Stimulated activated CD8-positive, alpha-beta memory T cell treated with anti-CD3 and anti-CD28 coated beads, Interleukin-12 subunit alpha, Interleukin-12 subunit beta, amount 100 ng/mL, for 24 hours (primary cell): ENCODE data around the gene AGFG1.

Source experiments
- DNase-seq: peaks from one replicate; pipeline ENCODE4 v3.0.0-alpha.2; 2020; ENCODE audit errors: extremely low read depth

AGFG1 gene

DNA sequence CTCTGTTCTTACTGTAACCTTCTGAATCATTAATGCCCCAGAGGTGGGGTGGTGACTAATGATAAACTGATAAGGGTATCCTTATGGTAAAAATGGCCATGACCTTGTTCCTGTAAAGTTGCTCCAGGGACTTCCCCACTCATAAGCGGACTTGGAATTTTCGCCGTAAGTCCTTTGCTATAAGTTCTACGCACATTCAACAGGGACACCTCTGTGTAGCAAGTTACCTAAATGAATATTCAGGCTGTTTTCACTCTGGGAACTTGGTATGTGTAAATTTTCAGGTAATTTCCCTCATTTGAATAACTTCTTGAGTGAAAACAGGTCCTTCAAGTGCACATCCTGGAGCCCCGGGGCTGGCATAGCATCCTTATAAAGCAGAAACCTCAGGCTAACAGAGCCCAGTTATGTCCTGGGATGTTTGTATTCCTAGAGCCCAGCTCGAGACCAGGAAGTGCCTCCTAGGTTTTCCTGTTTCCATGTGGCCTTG, 9.4 kb upstream of the AGFG1 start:
- no peak for DNase-seq

DNA sequence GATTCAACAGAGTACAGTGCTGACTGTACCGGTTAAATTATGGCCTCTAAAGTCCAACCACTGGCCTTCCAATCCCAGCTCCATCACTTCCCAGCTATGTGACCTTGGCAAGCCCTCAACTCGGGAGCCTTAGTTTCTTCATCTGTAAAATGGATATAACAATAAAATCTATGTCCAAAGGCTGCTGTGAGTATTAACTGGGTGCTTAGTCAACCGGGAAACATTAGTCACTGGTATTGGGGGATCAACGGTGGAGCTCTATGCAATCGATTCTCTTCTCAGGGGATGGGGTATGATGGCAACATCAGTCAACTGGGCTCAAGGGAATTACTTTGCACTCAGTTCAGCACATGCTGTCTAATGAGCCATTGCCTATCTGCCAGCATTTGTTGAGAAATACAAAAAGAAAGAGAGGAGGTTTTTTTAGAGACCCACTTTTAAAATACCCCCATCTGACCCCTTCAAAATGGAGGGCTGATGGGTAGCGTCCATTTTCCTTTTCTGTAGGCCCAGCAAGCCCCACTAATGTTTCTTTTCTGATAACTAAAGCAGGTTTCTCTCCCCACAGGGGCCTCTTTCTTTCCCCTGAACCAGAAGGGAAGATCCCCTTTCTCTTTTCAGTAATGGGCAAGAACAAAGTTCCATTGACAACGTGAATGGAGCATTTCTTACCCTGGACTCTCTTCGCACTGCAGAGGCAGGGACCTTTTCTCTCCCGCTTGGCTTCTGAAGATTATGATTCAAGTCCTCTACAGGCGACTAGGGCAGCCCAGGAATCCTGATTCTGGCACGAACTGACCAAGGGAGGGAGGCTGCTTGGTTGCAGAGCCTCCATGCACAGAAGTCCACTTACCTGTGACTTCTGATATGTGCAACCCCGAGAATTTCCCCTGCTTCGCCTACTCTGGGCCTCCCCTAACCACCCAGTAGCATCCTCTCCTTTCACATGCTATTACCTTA, 8.7 kb upstream of the AGFG1 start:
- DNase-seq: no peak

DNA sequence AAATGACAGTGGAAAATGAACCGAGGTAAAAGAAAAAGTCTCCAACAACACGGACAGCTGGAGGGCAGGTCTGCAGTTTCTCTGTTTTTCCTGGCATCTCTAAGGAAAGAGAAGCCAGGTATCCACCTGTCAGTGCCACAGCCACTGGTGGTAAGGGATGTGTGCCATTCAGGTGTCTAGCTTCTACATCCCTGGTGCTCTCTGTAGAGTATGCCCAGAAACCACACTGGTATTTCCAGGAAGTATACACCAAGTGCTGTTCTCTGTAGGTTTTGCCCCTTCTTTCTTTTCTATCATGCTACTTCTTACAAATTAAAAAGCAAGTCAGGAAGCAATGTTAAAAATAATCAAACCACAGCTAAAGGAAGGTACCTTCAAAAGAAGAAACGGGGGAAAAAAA, 7.6 kb upstream of the AGFG1 start:
- DNase-seq: no peak

DNA sequence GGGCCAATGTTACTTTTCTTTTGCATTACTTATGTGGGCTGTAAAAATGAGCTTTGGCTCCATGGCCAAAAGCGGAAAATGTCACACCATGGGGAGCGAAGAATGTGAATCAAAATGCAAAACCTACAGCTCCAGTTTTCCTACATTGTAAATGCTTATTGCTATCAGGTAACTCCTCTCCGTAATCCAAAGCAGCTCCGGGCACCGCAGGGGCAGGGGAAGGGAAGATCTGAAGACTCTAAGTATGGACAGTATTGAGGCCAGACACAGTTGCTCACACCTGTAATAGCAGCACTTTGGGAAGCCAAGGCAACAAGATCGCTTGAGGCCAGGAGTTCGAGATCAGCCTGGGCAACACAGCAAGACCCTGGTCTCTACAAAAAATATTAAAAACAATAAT, 7.1 kb upstream of the AGFG1 start:
- no peak for DNase-seq

DNA sequence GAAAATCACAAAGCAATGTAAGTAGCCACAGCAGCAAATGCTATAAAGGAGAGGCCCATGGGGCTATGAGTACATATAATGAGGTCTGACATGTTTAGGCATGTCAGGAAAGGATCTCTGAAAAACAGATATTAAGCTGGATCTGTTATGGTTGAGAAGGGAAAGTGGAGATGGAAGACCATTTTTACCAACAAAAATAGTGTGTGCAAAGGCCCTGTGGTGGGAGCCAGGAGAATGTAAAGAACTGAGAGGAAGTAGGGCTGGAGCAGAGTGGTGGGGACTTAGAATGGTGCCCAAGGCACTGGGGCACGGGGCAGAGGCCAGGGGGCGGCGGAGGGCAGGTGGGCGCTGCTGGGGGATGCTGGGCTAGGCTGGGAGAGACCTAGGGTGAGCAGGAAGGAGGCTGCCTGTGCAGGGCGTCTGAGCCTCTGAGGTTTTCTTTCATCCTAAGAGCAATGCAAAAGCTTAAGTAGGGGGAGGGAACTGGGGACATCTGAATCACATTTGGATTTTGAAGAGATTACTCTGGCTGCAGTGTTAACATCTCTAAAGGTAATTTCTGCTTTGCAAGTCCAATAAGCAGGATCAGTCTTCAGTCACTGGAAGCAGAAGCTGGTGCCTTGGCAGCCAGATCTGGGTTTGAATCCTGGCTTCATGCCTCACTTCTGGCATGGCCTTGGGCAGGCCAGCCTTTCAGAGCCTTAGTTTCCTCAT, 4.9 kb upstream of the AGFG1 start:
- DNase-seq: no peak

DNA sequence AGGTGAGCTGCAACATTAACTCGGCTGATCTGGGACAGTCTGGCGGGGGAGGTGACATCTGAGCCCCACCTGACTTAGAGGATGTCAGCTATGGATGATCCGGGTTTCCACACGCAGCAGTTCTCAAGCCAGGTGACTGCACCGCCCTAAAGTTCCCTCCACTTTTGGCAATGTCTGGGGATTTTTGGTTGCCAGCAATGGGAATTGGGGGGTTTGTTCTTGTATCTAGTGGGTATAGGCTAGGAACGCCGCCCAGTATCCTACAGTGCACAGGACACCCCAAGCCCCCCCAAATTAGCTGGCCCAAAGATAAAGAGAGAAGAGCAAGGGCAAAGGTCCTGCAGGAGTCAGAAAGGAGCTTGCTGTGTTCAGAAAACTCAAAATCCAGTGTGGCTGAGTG, 544 bp upstream of the AGFG1 start:
- no peak for DNase-seq

DNA sequence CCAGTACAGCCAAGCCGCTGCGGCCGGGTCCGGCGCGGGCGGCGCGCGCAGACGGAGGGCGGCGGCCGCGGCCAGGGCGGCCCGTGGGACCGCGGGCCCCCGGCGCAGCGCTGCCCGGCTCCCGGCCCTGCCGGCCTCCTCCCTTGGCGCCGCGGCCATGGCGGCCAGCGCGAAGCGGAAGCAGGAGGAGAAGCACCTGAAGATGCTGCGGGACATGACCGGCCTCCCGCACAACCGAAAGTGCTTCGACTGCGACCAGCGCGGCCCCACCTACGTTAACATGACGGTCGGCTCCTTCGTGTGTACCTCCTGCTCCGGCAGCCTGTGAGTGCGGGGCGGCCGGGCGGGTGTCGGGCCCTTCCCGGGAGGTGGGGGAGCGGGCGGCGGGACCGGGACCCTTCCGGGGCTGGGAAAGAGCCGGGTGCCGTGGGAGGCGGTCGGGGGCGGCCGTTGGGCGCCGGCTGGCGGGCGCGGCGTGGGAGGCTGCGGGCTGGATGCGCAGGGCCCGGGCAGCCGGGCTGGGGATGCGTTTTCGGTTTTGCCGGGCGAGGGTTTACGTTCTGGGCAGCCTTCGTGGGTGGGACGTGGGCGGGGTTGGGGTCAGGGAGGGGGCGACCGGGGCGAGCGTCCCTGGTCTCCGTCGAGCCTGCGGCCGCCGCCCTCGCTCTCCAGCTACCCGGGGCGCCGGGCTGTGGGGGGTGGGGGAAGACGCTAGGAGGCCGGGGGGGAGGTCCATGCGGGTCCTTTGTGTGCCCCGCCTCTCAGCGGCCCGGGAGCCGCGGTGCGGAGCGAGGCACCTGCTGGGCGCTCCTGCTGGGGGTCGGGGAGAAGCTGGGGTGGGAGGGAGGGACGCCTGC, 537 bp downstream of the AGFG1 start:
- no peak for DNase-seq

DNA sequence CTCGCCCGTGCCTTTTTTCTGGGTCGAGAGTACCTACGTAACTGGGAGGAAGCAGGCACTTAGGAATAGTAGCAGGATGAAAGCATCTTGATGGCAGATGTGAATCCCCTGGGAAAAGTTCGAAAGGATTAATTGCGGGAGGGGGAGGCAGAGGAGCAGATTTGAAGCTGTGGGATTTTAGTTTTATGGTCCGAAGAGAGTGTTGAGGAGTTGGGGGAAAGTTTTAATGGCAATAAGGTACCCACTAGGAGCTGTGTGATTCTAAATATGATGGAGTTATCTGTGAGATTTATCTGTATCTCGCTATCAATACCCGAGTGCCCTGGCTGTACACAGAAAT, 1.1 kb downstream of the AGFG1 start:
- no peak for DNase-seq

DNA sequence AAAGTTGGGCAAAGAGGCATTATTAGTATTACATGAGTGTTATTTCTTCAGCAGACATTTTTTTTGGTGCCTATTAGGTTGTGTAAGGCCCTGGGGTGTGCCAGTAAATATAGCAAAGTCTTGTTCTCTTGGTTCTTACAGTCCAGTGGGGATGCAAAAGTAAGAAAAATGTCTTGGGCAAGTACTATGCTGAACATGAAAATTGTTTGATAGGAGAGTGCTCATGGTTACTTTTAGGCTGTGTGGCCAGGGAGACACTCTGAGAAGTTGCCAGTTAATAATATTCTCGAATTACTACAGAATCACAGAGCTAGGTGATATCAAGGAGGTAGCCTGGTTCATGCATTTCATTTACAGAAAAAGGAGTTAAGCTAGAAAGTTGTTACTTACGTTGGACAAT, 1.9 kb downstream of the AGFG1 start:
- DNase-seq: no peak

DNA sequence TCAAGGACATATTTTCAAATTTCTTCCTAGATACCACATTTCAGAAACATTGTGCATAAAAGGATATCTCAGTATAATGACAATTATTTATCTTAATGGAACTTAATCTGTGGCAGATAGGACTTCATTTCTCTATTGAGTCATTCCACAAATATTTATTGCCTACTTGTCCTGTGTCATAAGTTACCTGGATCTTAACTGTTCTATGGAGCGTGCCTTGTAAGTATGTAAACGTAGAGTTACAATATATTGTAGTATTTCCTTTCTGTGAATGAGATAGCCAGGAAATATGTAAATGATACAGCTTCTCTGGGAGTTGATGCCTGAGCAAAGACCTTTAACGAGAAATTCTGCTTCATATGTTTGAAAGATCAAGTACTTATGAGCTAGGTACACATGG, 2.5 kb downstream of the AGFG1 start:
- DNase-seq: no peak

DNA sequence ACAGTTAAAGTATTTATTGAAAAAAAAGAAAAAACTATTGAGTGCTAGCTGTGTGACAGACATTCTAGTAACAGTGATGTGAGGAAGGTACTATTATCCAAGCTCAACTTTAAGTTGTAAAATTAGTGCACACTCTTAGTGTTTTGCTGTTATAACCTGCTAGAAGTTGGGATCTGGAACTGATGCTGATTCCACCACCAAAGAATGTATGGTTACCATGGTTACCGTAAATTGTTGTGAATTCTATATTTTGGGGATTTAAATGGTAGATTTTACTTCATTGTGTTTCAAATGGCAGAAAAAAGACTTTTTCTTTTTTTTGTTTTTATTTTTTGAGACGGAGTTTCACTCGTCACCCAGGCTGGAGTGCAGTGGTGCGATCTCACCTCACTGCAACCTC, 5.3 kb downstream of the AGFG1 start:
- no peak for DNase-seq

DNA sequence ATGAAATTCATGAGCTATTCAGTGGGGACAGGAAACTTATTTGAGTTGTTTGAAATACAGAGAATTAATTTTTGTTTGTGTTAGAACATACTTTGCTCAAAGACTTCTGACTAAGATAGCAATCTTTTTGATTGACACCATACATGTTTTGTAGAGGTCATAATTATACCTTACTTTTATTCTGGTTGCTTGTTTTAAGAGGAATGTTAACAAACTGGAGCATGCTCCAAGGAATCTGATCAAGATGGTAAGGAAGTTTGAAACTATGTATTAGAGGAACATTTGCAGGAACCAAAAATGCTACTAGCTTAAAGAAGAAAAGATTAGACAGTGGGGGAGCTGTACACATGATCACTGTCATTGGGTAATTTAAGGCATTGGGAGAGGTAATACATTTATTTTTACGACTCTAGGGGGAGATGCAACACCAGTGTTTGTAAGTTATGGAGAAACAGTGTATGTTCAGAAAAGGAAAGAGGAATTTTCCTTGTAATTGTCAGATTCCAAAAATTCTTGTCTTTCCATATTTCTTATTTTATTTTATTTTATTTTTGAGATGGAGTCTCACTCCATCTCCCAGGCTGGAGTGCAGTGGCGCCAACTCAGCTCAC, 8.0 kb downstream of the AGFG1 start:
- DNase-seq: no peak

DNA sequence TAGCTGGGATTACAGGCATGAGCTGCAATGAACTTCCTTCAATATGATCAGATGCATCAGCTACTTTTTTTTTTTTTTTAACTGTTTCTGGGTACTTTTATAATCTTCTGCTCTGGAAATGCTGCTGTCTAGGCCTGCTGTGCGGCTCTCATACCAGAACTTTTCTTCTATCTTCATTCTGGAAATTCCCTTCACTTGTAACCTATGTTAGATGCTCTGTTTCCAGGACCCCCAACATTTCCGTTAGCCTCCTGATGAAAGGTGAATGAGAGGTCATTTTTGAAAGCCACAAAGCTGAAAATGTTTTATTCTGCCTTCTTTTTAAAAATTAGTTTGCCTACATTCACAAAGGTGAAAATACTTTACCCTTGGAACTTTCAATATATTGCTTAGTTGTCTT, 8.6 kb downstream of the AGFG1 start:
- no peak for DNase-seq

DNA sequence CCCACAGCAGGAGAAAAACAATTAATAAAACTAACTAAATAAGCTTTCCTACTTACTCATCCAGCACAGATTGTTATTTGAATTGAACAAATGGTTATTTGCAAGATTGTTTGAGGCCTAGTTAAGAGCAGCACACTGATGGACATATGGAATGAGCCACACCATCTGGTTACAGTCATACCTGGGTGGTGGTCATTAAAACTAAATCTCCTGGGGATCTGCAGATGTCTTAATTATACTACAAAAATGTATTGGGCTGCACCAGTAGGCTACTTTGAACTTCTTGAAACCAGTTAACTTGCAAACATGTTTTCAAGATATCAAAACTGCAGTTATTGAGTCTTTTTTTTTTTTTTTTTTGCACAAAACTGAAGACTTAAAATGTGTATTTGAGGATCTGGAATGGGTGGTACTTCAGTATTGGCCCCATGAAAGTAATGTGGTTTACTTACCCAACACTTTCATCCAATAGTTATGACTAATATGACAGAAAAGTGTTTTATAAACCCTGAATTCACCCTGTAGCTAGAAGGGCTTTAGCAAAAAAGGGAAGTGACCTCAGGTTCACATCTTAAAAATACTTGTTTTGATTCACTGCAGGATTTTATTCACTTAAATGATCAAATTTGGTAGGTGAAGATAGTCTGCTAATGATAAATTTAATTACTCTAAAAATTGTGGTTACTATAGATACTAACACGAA, 10.8 kb downstream of the AGFG1 start:
- DNase-seq: no peak

DNA sequence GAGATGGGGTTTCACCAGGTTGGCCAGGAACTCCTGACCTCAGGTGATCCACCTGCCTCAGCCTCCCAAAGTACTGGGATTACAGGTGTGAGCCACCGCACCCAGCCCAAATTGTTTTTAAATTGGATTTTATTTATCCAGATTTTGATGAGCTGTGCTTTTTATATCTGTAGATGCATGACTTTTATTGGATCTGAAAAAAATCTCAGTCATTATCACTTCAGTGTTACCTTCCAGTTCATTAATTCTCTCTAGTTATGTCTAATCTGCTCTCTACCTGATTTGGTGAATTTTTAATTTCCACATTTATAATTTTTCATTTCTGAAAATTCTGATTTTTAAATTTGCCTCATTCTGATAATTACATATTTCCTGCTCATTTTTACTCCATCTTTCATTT, 13.5 kb downstream of the AGFG1 start:
- DNase-seq: no peak

DNA sequence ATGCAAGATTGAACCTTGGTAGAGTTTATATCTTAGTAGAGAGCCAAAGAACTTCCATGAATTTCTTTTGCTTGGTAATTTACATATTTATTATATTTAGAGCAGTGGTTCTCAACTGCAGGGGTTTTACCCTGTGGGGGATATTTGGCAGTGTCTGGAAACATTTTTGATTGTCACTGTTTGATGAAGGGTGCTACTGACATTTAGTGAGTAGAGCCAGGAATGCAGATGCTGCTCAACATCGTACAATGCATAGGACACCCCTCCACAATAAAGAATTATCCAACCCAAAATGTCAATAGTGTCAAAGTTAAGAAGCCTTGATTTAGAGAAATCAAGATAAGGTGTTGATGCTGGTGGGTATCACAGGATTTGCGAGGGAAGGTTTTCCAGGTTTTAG, 14.7 kb downstream of the AGFG1 start:
- DNase-seq: no peak

DNA sequence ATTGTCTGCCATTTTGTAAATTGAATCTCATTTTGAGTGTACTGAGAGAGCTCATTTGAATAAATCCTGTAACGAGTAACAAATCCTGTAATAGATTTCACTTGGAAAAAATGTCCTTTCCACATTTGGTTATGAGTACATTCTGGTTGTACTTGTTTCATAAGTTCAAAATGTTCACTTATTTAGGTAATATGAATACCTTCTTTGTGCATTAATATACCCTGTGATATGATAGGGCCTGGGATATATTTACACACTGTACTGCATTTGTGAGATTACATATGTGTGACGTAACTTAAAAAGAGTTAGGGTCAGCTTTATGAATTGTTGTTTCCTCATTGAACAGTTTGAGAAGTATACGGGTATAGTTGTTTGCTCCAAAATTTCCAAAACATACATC, 16.1 kb downstream of the AGFG1 start:
- DNase-seq: no peak

DNA sequence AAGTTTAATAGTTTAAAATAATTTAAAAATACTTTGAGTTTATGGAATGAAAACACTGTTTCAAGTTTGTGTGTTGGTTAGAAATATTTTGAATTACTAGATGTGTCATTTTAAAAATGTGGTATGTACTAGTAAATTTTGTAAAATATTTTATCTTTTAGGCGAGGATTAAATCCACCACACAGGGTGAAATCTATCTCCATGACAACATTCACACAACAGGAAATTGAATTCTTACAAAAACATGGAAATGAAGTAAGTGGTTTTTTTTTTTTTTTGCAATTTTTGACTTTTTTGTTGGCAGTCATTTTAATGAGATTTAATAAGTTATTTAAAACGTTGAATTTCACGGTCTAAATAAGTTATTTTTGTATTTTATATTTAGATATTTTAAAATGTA, 19.4 kb downstream of the AGFG1 start:
- no peak for DNase-seq

DNA sequence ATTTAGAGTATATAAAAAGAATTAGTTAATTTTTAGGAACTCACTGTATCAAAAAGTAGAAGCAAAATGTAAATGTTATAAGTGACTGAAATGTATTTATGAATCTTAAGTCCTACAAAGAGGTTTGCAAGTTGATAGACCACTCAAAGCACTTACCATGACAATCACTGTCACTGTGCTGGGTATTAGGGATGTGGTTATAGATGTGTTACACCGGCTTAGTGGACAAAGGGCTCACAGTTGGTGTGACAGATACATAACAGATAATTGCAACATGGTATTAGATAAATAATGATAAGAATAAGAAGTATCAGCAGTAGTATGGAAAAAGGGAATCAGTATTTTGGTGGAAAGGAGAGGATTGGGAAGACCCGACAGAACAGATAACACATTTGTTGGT, 21.6 kb downstream of the AGFG1 start:
- no peak for DNase-seq

DNA sequence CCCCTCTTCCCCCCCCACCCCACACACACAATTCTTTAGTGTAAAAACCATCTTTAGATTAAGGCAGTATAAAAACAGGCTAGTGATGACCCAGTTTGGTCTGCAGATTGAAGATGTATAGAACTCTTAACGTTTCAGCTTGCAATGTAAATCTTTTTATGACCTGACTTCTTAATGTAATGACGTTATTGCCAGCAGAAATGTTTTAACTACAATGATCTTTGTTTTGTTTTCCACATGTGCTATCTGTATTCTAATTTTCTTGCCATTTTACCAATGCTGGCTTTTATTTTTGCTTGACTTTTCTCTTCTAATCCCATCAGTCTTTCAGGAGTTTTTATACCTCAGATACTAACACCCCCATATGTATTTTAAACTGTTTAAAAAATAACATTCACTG, 25.2 kb downstream of the AGFG1 start:
- no peak for DNase-seq

DNA sequence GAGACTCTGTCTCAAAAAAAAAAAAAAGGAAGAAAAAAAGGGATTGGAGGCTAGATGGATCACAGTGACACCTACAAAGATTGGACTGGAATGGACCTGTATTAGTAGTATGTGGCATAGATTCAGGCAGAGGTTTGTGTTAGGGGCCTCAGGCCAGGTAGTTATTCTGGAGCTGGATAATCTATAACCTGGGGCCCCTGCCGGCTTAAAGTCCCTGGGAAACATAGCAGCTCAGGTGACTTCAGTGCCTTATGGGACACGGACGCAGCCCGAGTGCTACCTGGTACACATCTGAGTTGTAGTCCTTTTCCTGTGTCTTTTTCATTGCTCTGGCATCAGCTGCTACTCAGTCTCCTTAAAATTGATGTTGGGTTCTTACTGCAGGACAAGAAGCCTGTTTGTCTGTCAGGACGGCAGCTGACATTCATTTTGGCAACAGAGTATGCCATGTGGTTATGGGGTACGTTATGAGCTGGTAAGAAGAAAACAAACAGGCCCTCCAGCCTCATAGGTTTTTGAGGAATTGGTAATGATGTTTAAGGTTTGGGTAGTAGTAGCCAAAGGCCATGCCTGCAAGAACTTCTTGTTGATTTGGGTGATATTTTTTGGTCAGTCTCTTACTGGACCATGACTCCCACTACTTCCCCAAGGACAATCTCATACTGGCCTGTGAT, 27.8 kb downstream of the AGFG1 start:
- DNase-seq: no peak
